Glomerular visceral epithelial cell (primary cell): ENCODE results near the gene TAS2R13.

Source experiments
- DNase-seq: peaks from one replicate; pipeline ENCODE4 v3.0.0-alpha.2; 2016; ENCODE audit errors: extremely low spot score

TAS2R13 gene

GRCh38 chr12:10873378-10873777 lies 36.0 kb downstream of the TAS2R13 start:
- no peak for DNase-seq

- DNase-seq: peak; percentile 58
These were observed 42.0 kb downstream of the TAS2R13 start for GRCh38 chr12:10867381-10867780.

- DNase-seq: no peak
These were observed 45.7 kb downstream of the TAS2R13 start for GRCh38 chr12:10863512-10864218.

GRCh38 chr12:10861366-10861765 lies 48.0 kb downstream of the TAS2R13 start:
- no peak for DNase-seq
